HL-60 (cell line): Measurements from ENCODE around the gene KCNG2.

Experiments used
- DNase-seq, 2 experiments: peaks; one replicate each; pipeline ENCODE4 v3.0.0-alpha.2; 2010 to 2020; ENCODE audit warnings: low read depth in 1 of 2, low spot score in 1 of 2
- H3K27ac ChIP-seq: fragments of 250-450 bp; sonication (Bioruptor Pico); replicated peaks from 2 replicates; pipeline ENCODE4 v1.5.1; 2020; ENCODE audit warnings: mild to moderate bottlenecking, moderate library complexity
- H3K27me3 ChIP-seq: fragments of 250-450 bp; sonication (Bioruptor Pico); 2 replicates; pipeline ENCODE4 v1.5.1; 2021; ENCODE audit warnings: mild to moderate bottlenecking, moderate library complexity; ENCODE audit not compliant: insufficient read depth, poor library complexity, severe bottlenecking
- H3K4me3 ChIP-seq: replicated peaks from 2 replicates; pipeline ENCODE4 v1.5.1; 2011; ENCODE audit warnings: mild to moderate bottlenecking, control low read depth, low read length; ENCODE audit not compliant: insufficient read depth
- GABPA ChIP-seq: IDR thresholded peaks from 2 replicates; pipeline ENCODE4 v1.6.1; 2012; ENCODE audit warnings: low read depth
- POLR2AphosphoS5 ChIP-seq: IDR thresholded peaks from 2 replicates; pipeline ENCODE4 v1.6.1; 2012; ENCODE audit warnings: low read depth
- SPI1 ChIP-seq: IDR thresholded peaks from 2 replicates; pipeline ENCODE4 v1.6.1; 2012; ENCODE audit warnings: low read depth, mild to moderate bottlenecking, borderline replicate concordance
- TF ChIP-seq, protein P1 (sequence below): IDR thresholded peaks from 2 replicates; pipeline ENCODE4 v1.6.1; 2012; ENCODE audit warnings: low read depth; ENCODE audit not compliant: insufficient replicate concordance
- TF ChIP-seq, protein P2 (sequence below): IDR thresholded peaks from one replicate; pipeline ENCODE4 v1.5.1; 2011; ENCODE audit warnings: low read length, control low read depth, inconsistent platforms; ENCODE audit not compliant: insufficient read depth

Gene KCNG2

DNA sequence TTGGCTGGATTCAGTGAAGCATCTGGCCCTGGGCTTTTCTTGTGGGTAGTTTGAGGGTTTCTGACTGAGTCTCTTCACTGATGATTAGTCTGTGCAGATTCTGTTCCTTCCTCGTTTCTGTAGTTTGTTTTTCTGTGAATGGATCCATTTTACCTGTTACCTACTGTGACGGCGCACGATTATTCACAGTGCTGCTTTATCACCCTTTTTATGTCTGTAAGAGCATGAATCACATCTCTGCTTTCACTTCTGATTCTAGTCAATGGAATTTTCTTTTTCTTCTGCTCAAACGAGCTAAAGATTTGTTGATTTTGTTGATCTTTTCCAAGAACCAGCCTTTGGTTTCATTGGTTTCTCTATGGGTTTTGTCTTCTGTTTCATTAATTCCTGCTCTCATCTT is 92.9 kb downstream of the KCNG2 start:
- DNase-seq: no peak
- TF ChIP-seq SPI1: no peak
- H3K4me3 ChIP-seq: no peak overlapping the region
- no peak overlapping the region for H3K27ac ChIP-seq
- H3K27me3 ChIP-seq: no peaks in the 10 kb centered on the region

DNA sequence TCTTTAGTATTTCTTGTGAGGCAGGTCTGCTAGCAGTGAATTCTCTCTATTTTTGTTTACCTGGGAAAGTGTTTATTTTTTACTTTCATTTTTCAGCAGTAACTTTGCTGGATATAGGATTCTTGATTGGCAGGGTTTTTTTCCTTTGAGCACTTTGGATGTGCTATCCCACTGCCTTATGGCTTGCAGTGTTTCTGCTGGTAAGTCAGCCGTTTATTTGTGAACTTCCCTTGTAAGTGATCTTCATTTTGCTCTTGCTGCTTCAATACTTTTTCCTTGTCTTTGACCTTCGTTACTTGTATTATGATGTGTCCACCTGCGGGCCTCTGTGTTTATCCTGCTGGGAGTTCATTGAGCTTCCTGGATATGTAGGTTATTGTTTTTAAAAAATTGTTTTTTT is 99.0 kb downstream of the KCNG2 start:
- TF ChIP-seq, protein P1, sequence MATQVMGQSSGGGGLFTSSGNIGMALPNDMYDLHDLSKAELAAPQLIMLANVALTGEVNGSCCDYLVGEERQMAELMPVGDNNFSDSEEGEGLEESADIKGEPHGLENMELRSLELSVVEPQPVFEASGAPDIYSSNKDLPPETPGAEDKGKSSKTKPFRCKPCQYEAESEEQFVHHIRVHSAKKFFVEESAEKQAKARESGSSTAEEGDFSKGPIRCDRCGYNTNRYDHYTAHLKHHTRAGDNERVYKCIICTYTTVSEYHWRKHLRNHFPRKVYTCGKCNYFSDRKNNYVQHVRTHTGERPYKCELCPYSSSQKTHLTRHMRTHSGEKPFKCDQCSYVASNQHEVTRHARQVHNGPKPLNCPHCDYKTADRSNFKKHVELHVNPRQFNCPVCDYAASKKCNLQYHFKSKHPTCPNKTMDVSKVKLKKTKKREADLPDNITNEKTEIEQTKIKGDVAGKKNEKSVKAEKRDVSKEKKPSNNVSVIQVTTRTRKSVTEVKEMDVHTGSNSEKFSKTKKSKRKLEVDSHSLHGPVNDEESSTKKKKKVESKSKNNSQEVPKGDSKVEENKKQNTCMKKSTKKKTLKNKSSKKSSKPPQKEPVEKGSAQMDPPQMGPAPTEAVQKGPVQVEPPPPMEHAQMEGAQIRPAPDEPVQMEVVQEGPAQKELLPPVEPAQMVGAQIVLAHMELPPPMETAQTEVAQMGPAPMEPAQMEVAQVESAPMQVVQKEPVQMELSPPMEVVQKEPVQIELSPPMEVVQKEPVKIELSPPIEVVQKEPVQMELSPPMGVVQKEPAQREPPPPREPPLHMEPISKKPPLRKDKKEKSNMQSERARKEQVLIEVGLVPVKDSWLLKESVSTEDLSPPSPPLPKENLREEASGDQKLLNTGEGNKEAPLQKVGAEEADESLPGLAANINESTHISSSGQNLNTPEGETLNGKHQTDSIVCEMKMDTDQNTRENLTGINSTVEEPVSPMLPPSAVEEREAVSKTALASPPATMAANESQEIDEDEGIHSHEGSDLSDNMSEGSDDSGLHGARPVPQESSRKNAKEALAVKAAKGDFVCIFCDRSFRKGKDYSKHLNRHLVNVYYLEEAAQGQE: no peak
- no peak for TF ChIP-seq GABPA
- TF ChIP-seq, protein P2, sequence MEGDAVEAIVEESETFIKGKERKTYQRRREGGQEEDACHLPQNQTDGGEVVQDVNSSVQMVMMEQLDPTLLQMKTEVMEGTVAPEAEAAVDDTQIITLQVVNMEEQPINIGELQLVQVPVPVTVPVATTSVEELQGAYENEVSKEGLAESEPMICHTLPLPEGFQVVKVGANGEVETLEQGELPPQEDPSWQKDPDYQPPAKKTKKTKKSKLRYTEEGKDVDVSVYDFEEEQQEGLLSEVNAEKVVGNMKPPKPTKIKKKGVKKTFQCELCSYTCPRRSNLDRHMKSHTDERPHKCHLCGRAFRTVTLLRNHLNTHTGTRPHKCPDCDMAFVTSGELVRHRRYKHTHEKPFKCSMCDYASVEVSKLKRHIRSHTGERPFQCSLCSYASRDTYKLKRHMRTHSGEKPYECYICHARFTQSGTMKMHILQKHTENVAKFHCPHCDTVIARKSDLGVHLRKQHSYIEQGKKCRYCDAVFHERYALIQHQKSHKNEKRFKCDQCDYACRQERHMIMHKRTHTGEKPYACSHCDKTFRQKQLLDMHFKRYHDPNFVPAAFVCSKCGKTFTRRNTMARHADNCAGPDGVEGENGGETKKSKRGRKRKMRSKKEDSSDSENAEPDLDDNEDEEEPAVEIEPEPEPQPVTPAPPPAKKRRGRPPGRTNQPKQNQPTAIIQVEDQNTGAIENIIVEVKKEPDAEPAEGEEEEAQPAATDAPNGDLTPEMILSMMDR: no peak
- no peak for TF ChIP-seq POLR2AphosphoS5
- no peak for TF ChIP-seq SPI1
- no peak for DNase-seq
- Histone ChIP-seq H3K27me3 (no peaks in the 10 kb centered on the region), H3K27ac (no peak overlapping the region), H3K4me3 (no peak overlapping the region)

DNA sequence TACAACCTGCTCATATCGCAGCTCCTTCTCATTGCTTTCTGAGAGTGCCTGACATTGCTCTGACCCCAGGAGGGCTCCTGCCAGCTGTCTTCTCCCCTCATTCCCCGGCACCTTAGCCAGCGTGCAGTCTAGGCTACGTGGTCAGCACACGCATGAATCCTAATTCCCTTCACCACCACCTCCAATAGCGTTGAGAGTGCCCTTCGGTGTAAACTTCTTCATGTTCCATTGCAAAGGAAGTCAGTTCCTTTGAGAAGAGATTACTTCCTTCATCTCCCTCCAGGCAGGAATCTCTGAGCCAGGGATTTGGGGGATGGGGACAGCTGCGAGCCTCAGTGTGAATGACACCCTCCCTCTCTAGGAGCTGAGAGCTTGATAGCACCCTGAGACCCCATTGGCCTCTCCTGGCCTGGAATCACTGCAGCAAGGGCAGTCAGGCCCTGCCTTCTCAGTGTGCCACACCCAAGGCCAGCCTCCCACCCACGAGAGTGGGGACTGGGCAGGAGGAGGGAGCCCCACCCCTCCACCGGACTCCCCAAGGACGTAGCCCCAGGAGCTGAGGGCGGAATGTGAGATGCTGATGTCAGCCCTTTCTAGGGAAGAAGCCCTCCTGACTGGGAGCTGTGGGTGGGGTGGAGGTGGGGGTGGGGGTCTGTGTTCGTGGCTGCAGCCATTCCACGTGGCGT is 100.3 kb downstream of the KCNG2 start:
- TF ChIP-seq, protein P1: no peak
- peak; percentile 67; the same call in 1 of the 2 replicates for TF ChIP-seq POLR2AphosphoS5
- no peak overlapping the region for H3K27ac ChIP-seq
- H3K4me3 ChIP-seq: no peak overlapping the region
- H3K27me3 ChIP-seq: no peaks in the 10 kb centered on the region
- no peak for DNase-seq

DNA sequence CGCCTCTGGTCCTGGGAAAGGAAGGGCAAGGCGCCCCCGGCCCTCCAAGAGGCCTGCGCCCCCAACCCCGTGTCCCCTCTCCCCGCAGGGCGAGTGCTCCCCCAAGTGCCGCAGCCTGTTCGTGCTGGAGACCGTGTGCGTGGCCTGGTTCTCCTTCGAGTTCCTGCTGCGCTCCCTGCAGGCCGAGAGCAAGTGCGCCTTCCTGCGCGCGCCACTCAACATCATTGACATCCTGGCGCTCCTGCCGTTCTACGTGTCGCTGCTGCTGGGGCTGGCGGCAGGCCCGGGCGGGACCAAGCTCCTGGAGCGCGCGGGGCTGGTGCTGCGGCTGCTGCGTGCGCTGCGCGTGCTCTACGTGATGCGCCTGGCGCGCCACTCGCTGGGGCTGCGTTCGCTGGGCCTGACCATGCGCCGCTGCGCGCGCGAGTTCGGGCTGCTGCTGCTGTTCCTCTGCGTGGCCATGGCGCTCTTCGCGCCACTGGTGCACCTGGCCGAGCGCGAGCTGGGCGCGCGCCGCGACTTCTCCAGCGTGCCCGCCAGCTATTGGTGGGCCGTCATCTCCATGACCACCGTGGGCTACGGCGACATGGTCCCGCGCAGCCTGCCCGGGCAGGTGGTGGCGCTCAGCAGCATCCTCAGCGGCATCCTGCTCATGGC is 101.3 kb downstream of the KCNG2 start:
- H3K27me3 ChIP-seq: no peaks in the 10 kb centered on the region
- no peak overlapping the region for H3K27ac ChIP-seq
- no peak overlapping the region for H3K4me3 ChIP-seq
- TF ChIP-seq, protein P2: no peak
- no peak for TF ChIP-seq GABPA
- no peak; the same call in none of the 2 replicates for TF ChIP-seq POLR2AphosphoS5
- TF ChIP-seq, protein P1: no peak
- no peak for TF ChIP-seq SPI1
- DNase-seq: no peak
